Gastroesophageal sphincter (tissue), 4 donors: Measurements from ENCODE around the gene ASB2. TPM values are rescaled to one million over a fixed set of nuclear protein-coding genes. Genes with fewer than 3 reads are reported as not detected.
A peak's percentile ranks its signal among the peaks of the same experiment; 100 is the strongest.

Experiments used
- ATAC-seq: fragments of 150-250 bp; one replicate; pipeline ENCODE4 v1.9.1; 2016; ENCODE audit warnings: mild to moderate bottlenecking, moderate library complexity
- H3K27ac ChIP-seq, 4 donors: fragments of 200-600 bp; sonication (generic) in 3 of 4; 1 replicate in 3 of 4; 2 replicates in 1 of 4; pipeline ENCODE4 v1.5.1; 2016 to 2019
- H3K27me3 ChIP-seq: fragments of 200-600 bp; sonication (generic); one replicate; pipeline ENCODE4 v1.5.1; 2019
- H3K36me3 ChIP-seq, 2 donors: fragments of 200-600 bp; sonication (generic); one replicate each; pipeline ENCODE4 v1.5.1; 2019; ENCODE audit warnings: control low read depth in 1 of 2
- H3K4me1 ChIP-seq, 3 donors: fragments of 200-600 bp; sonication (generic); 1 replicate in 2 of 3; 2 replicates in 1 of 3; pipeline ENCODE4 v1.5.1; 2016 to 2019; ENCODE audit warnings: control low read depth in 2 of 3
- H3K4me3 ChIP-seq, 2 donors: fragments of 200-600 bp; sonication (generic); one replicate each; pipeline ENCODE4 v1.5.1; 2019; ENCODE audit warnings: mild to moderate bottlenecking in 1 of 2, moderate library complexity in 1 of 2
- H3K9me3 ChIP-seq, 3 donors: fragments of 200-600 bp; sonication (generic); one replicate each; pipeline ENCODE4 v1.5.1; 2017 to 2019; ENCODE audit warnings: control low read depth in 2 of 3
- EP300 ChIP-seq: sonication (generic); formaldehyde crosslinking; IDR thresholded peaks from one replicate; pipeline ENCODE4 v1.6.1; 2017; ENCODE audit warnings: antibody characterized with exemption, mild to moderate bottlenecking
- POLR2A ChIP-seq, 2 donors: fragments of 450-650 bp; IDR thresholded peaks; one replicate each; pipeline ENCODE4 v1.6.1; 2017; ENCODE audit warnings: antibody characterized with exemption in 2 of 2, mild to moderate bottlenecking in 2 of 2, moderate library complexity in 1 of 2
- POLR2AphosphoS5 ChIP-seq: sonication (generic); formaldehyde crosslinking; IDR thresholded peaks from one replicate; pipeline ENCODE4 v1.6.1; 2017; ENCODE audit warnings: antibody characterized with exemption
- WGBS, 2 donors: methylation state at CpG; one replicate each; pipeline ENCODE4 v1.1.5; 2018; ENCODE audit warnings: low coverage in 1 of 2; 5-methylcytosine and 5-hydroxymethylcytosine counted together
- total RNA-seq, 4 donors: library from RNA; depleted of rRNA; stranded (reverse); fragments of >200 nt; gene quantifications; one replicate each; pipeline ENCODE4 v1.1.0, GENCODE V29; 2016
- TF ChIP-seq, protein P1 (sequence below), 4 experiments: fragments of 200-600 bp in 2 of 4; fragments of 450-650 bp in 2 of 4; sonication (generic) in 1 of 4; IDR thresholded peaks; one replicate each; pipeline ENCODE4 v1.5.1; 2017 to 2019; ENCODE audit warnings: antibody characterized with exemption in 4 of 4, mild to moderate bottlenecking in 2 of 4, moderate library complexity in 2 of 4

Gene ASB2
- total RNA-seq, 4 donors from 2014 or later = 118 to 208 (median 120) TPM

- Histone ChIP-seq H3K9me3 (no peaks in the 10 kb centered on the region), H3K27ac (peak overlapping the region; percentile 76 to 84 (median 80)), H3K27me3 (no peaks in the 10 kb centered on the region), H3K36me3 (no peaks in the 10 kb centered on the region), H3K4me1 (peaks cover 11 to 88% (median 32%) of the 10 kb centered on the region in 3 donors), H3K4me3 (no peak overlapping the region)
- TF ChIP-seq EP300 (no peak), POLR2A (IDR thresholded peaks at IDR 0.05) (no peak), POLR2AphosphoS5 (no peak)
- TF ChIP-seq, protein P1, sequence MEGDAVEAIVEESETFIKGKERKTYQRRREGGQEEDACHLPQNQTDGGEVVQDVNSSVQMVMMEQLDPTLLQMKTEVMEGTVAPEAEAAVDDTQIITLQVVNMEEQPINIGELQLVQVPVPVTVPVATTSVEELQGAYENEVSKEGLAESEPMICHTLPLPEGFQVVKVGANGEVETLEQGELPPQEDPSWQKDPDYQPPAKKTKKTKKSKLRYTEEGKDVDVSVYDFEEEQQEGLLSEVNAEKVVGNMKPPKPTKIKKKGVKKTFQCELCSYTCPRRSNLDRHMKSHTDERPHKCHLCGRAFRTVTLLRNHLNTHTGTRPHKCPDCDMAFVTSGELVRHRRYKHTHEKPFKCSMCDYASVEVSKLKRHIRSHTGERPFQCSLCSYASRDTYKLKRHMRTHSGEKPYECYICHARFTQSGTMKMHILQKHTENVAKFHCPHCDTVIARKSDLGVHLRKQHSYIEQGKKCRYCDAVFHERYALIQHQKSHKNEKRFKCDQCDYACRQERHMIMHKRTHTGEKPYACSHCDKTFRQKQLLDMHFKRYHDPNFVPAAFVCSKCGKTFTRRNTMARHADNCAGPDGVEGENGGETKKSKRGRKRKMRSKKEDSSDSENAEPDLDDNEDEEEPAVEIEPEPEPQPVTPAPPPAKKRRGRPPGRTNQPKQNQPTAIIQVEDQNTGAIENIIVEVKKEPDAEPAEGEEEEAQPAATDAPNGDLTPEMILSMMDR (IDR thresholded peaks at IDR 0.05) = no peak
- WGBS, 2 donors = 86 to 95% methylated on average over 9 to 12 of the region's 16 CpGs
- no peak for ATAC-seq
Observed at GRCh38 chr14:93957751-93958566, 18.4 kb downstream of the ASB2 start.

DNA sequence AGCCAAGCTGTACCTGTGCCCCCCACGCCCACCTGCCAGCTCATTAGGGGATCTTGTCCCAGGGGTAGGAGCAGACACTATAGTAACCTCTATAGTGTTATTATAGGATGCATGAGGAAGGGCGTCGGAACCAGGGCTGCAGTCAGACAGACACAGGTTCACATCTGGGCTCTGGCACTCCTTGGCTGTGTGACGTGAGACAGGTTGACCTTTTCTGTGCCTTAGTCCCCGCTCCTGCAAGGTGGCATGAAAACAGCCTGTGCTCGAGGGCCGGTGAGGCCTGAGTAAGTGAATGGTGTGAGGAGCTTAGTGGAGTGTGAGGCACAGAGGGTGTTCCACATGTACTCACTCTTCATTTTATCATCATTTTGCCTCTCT lies 19.0 kb downstream of the ASB2 start:
- TF ChIP-seq EP300 (no peak), POLR2AphosphoS5 (no peak), POLR2A (IDR thresholded peaks at IDR 0.05) (no peak)
- TF ChIP-seq, protein P1 (IDR thresholded peaks at IDR 0.05) = no peak
- H3K4me1 ChIP-seq = peaks cover 11 to 88% (median 31%) of the 10 kb centered on the region in 3 donors
- no peak overlapping the region for H3K4me3 ChIP-seq
- WGBS, 2 donors = 41 to 59% methylated on average over 3 to 6 of the region's 7 CpGs
- no peaks in the 10 kb centered on the region for H3K9me3 ChIP-seq
- H3K27me3 ChIP-seq = no peaks in the 10 kb centered on the region
- H3K36me3 ChIP-seq = no peaks in the 10 kb centered on the region
- peak overlapping the region; percentile 76 to 84 (median 80) for H3K27ac ChIP-seq
- no peak for ATAC-seq

DNA sequence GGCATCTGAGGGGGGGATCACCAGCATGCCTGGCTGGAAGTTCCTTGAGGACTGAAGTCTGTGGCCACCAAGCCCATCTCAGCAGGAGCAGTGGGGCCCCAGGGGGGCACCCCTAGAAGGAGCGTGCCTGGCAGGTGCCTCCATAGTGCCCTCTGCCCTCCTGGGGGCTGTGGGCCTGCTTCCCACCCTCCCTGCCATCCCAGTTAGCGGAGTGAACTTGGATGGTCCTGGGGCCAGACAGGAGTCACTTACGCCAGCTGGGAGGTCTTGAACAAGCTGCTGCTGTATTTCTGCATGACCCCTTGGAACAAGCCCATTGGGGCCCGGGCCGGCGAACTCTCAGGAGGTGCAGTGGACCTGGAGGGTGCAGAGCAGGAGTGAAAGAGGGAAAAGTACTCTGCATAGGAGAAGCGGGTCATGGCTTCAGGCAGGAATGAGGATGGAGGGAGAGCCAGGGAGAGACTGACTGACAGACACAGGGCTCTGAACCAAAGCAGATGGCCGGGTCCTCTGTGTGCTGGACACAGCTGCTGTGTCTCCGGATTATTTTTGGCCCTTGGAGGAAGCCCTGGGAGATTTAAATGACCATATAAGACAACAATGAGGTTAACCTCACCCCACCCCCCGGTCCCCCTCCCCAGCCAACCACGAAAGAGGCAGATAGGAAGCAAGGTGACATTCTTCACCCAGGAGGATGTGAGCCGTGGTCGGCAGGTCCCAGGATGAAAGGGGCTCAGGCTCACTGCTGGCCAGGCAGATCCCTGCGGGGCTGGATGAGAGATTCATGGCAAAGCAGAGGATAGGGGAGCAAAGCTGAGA lies 19.6 kb downstream of the ASB2 start:
- Histone ChIP-seq H3K27me3 (no peaks in the 10 kb centered on the region), H3K36me3 (no peaks in the 10 kb centered on the region), H3K4me3 (no peak overlapping the region), H3K9me3 (no peaks in the 10 kb centered on the region), H3K27ac (peak overlapping the region; percentile 76 to 84 (median 80)), H3K4me1 (peaks cover 11 to 94% (median 31%) of the 10 kb centered on the region in 3 donors)
- 0 to 31% methylated on average over 2 to 5 of the region's 14 CpGs for WGBS, 2 donors
- ATAC-seq = peak; percentile 39
- TF ChIP-seq, protein P1 (IDR thresholded peaks at IDR 0.05) = no peak
- TF ChIP-seq EP300 = no peak
- TF ChIP-seq POLR2AphosphoS5 = no peak
- TF ChIP-seq POLR2A (IDR thresholded peaks at IDR 0.05) = no peak

DNA sequence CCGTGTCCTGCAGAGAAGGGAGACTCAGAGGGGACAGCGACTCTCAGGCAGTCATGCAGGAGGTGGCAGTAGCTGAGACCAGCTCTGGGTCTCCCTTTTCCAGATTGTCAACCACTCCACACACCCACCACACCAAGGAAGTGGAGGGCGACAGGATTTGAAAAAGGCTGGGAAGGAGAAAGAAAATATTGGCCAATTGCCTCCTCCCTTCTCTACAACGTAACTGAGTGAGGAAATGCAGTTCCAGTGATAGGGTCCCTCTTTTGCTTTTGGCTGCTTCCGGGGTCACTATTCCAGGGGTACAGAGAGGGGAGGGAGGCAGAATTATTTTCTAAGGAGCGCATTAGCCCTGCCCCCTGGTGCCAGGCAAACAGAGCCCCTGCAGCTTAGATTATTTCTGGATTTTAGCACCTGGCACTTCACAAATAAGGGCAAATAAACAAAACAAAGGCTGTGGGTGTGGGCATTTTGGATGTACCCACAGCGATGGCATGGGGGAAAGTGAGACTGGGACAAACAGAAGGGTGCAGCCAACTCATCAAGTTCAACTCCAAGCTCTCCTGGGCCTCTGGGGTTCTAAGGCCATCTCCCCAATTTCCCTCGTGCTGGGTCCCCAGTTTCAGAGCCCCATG lies 20.4 kb downstream of the ASB2 start:
- H3K9me3 ChIP-seq = no peaks in the 10 kb centered on the region
- no peak overlapping the region for H3K4me3 ChIP-seq
- 43% methylated on average over 6 of the region's 8 CpGs; no CpG with 5 or more reads in 1 of the 2 donors for WGBS, 2 donors
- TF ChIP-seq EP300 (no peak), POLR2AphosphoS5 (no peak), POLR2A (IDR thresholded peaks at IDR 0.05) (no peak)
- TF ChIP-seq, protein P1 (IDR thresholded peaks at IDR 0.05) = no peak
- ATAC-seq = no peak
- H3K27ac ChIP-seq = peak overlapping the region; percentile 3 to 84 (median 80)
- no peaks in the 10 kb centered on the region for H3K27me3 ChIP-seq
- H3K36me3 ChIP-seq = peaks cover 0 to 3% of the 10 kb centered on the region in 2 donors
- H3K4me1 ChIP-seq = peaks cover 11 to 98% (median 31%) of the 10 kb centered on the region in 3 donors
